ENCODE results near the gene HOMER2. TPM values are rescaled to one million over a fixed set of nuclear protein-coding genes. Genes with fewer than 3 reads are reported as not detected.

HOMER2 gene
- total and polyA plus RNA-seq, 9 of the 15 experiments (the other 6 are each of a cell fraction or from before 2014, with no cell fraction given) = 0.13 to 0.47 (median 0.29) TPM; not detected in 1

DNA sequence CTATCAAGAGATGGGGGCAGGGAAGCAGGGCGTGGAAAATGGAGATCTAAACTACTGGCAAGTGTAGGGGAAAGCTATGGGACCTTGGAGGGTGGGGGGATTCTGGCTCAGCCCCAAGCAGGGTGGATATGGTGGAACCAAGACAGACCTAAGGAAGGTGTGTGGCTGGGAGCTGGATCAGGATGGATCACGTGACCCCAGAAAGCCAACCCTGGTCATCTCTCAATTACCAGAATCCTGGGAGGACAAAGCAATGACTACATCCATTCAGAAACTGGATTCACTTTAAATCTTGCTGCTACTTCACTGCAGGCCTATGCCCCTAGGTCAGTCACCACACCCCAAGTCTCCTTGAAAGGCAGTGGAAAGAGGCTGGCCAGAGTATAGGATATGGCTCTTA, 74.7 kb downstream of the HOMER2 start:
- DNase-seq (ENCODE audit: extremely low read depth in 1 of 4, low spot score in 3 of 4) (no peak), ATAC-seq (no peak), FAIRE-seq (no peak)
- Histone ChIP-seq H3K36me3 (ENCODE audit: control insufficient read depth, insufficient read depth, low read length) (no peaks in the 10 kb centered on the region), H3K27ac (ENCODE audit: extremely low read depth, low read depth, low read length) (no peak overlapping the region), H3K79me2 (ENCODE audit: control insufficient read depth, insufficient read depth, low read length) (no peaks in the 10 kb centered on the region), H4K20me1 (replicated peaks; ENCODE audit: control insufficient read depth, insufficient read depth, low read length) (no peaks in the 10 kb centered on the region), H3K9ac (ENCODE audit: insufficient read depth in 1 of 2, low read depth in 2 of 2, low read length in 2 of 2) (no peak overlapping the region), H2AFZ (ENCODE audit: low read depth, low read length) (no peak overlapping the region), H3K27me3 (ENCODE audit: control insufficient read depth in 2 of 2, insufficient read depth in 2 of 2, low read length in 2 of 2) (peaks cover 26 to 65% of the 10 kb centered on the region in 2 experiments), H3K4me2 (ENCODE audit: insufficient read depth, low read length) (no peak overlapping the region), H3K4me1 (replicated peaks in 1 of 2; ENCODE audit: control insufficient read depth in 2 of 2, insufficient read depth in 2 of 2, low read length in 2 of 2) (no peaks in the 10 kb centered on the region), H3K9me1 (ENCODE audit: control insufficient read depth, insufficient read depth, low read length) (no peaks in the 10 kb centered on the region), H3K9me3 (replicated peaks; ENCODE audit: control insufficient read depth, insufficient read depth, low read depth, low read length) (no peaks in the 10 kb centered on the region), H3K4me3 (no peak overlapping the region)
- intact Hi-C loops (cut with micrococcal nuclease) (no loop called here), in situ Hi-C loops (cut with MboI) (no loop called here)
- ChIA-PET POLR2A (interaction anchor here (0.7 to 1.4 kb wide), 2 partner anchors 17 to 792 kb away, joined by 4 read pairs; no protein-coding TSS in a partner anchor), CTCF (ENCODE audit: low intra/inter-chr PET ratio) (no interaction called here)
- TF ChIP-seq CBFA2T2 (conservative IDR thresholded peaks at IDR 0.05) (peak; percentile 37), PML (IDR thresholded peaks at IDR 0.05; ENCODE audit: low read length) (no peak), XRCC3 (IDR thresholded peaks at IDR 0.05) (no peak), NUFIP1 (IDR thresholded peaks at IDR 0.05; ENCODE audit: partially characterized antibody) (no peak), TOE1 (IDR thresholded peaks at IDR 0.05; ENCODE audit: borderline replicate concordance) (peak; percentile 77), TOE1 (CRISPR knock-in tag; IDR thresholded peaks at IDR 0.05; ENCODE audit: borderline replicate concordance, low read depth) (no peak), RAD51 (IDR thresholded peaks at IDR 0.05; ENCODE audit: borderline replicate concordance, low read depth) (peak; percentile 84)
- TF ChIP-seq, protein P1, sequence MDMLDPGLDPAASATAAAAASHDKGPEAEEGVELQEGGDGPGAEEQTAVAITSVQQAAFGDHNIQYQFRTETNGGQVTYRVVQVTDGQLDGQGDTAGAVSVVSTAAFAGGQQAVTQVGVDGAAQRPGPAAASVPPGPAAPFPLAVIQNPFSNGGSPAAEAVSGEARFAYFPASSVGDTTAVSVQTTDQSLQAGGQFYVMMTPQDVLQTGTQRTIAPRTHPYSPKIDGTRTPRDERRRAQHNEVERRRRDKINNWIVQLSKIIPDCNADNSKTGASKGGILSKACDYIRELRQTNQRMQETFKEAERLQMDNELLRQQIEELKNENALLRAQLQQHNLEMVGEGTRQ (CRISPR knock-in tag; IDR thresholded peaks at IDR 0.05) = peak; percentile 52; the same call in 1 of the 2 replicates
- TF ChIP-seq, protein P2, sequence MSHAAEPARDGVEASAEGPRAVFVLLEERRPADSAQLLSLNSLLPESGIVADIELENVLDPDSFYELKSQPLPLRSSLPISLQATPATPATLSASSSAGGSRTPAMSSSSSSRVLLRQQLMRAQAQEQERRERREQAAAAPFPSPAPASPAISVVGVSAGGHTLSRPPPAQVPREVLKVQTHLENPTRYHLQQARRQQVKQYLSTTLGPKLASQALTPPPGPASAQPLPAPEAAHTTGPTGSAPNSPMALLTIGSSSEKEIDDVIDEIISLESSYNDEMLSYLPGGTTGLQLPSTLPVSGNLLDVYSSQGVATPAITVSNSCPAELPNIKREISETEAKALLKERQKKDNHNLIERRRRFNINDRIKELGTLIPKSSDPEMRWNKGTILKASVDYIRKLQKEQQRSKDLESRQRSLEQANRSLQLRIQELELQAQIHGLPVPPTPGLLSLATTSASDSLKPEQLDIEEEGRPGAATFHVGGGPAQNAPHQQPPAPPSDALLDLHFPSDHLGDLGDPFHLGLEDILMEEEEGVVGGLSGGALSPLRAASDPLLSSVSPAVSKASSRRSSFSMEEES (CRISPR knock-in tag; IDR thresholded peaks at IDR 0.05) = peak; percentile 85
- TF ChIP-seq, protein P3, sequence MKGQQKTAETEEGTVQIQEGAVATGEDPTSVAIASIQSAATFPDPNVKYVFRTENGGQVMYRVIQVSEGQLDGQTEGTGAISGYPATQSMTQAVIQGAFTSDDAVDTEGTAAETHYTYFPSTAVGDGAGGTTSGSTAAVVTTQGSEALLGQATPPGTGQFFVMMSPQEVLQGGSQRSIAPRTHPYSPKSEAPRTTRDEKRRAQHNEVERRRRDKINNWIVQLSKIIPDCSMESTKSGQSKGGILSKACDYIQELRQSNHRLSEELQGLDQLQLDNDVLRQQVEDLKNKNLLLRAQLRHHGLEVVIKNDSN (CRISPR knock-in tag; IDR thresholded peaks at IDR 0.05) = peak; percentile 48; the same call in 1 of the 2 replicates
- 0% methylated on average over 2 of the region's 2 CpGs for WGBS (ENCODE audit: insufficient coverage, low coverage, missing lambda C conversion rate)
- BruUV-seq (replicated peaks) = no TSS peak

All from K562 (cell line).